HG03521 (cell line): ENCODE data around the gene MISFA.
"Not testable (repeated sequence)": the region's sequence is repeated elsewhere in the genome, so short reads cannot be mapped to it uniquely, and the experiment has no call there.

Experiments used
- ATAC-seq: cut with Tn5 transposase; IDR thresholded peaks from one replicate; pipeline ENCODE4 v1.9.1; 2021; ENCODE audit warnings: mild to moderate bottlenecking, moderate library complexity; ENCODE audit not compliant: unreplicated experiment

The MISFA gene

GRCh38 chr11:18617688-18618341, 18.2 kb downstream of the MISFA start:
- ATAC-seq: no peak

GRCh38 chr11:18618342-18619025, 18.9 kb downstream of the MISFA start:
- no peak for ATAC-seq

- no peak for ATAC-seq
These were observed 24.1 kb downstream of the MISFA start for GRCh38 chr11:18623707-18624106.

GRCh38 chr11:18624161-18624560, 24.6 kb downstream of the MISFA start:
- ATAC-seq: no peak

GRCh38 chr11:18632841-18633240, 33.3 kb downstream of the MISFA start:
- no peak for ATAC-seq

GRCh38 chr11:18633256-18634139, 33.9 kb downstream of the MISFA start:
- ATAC-seq: peak; percentile 38

- ATAC-seq: peak; percentile 96
These were observed 34.8 kb downstream of the MISFA start, which contains the start of gene SPTY2D1 for GRCh38 chr11:18634140-18635032. Gene SPTY2D1 (minus strand): TSS chr11:18634342. CDS start chr11:18634257, 85 bp downstream.

GRCh38 chr11:18641677-18642076, 42.1 kb downstream of the MISFA start:
- ATAC-seq: no peak

DNA sequence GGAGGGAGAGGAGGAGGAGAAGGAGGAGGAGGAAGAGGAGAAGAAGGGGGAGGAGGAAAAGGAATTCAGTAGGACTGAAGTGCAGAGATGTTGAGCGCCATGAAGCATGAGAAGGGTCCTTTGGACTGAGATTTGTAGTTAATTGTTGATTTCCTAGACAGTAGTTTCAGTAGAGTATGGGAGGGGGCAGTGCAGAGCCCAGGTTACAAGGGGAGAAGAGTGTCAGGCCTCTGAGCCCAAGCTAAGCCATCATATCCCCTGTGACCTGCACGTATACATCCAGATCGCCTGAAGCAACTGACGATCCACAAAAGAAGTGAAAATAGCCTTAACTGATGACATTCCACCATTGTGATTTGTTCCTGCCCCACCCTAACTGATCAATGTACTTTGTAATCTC, 43.4 kb downstream of the MISFA start:
- ATAC-seq: not testable (repeated sequence)

GRCh38 chr11:18650353-18650752, 50.8 kb downstream of the MISFA start:
- no peak for ATAC-seq

- ATAC-seq: no peak
These were observed 51.4 kb downstream of the MISFA start for GRCh38 chr11:18650859-18651557.
